GM12891 (cell line): Measurements from ENCODE around the gene PDLIM4.

ENCODE experiments used
- PAX5 ChIP-seq: IDR thresholded peaks from 2 replicates; pipeline ENCODE4 v1.6.1; 2011; ENCODE audit warnings: low read length, moderate library complexity, mild to moderate bottlenecking; ENCODE audit not compliant: insufficient read depth, severe bottlenecking
- POLR2A ChIP-seq: IDR thresholded peaks from 2 replicates; pipeline ENCODE4 v1.6.1; 2011; ENCODE audit warnings: low read depth, low read length, control low read depth
- POLR2AphosphoS5 ChIP-seq: IDR thresholded peaks from 2 replicates; pipeline ENCODE4 v1.6.1; 2011; ENCODE audit warnings: low read depth, low read length, control low read depth
- SPI1 ChIP-seq: IDR thresholded peaks from 2 replicates; pipeline ENCODE4 v1.6.1; 2011; ENCODE audit warnings: low read depth, low read length, control low read depth
- TAF1 ChIP-seq: IDR thresholded peaks from 2 replicates; pipeline ENCODE4 v1.6.1; 2011; ENCODE audit warnings: low read depth, low read length, control low read depth

DNA sequence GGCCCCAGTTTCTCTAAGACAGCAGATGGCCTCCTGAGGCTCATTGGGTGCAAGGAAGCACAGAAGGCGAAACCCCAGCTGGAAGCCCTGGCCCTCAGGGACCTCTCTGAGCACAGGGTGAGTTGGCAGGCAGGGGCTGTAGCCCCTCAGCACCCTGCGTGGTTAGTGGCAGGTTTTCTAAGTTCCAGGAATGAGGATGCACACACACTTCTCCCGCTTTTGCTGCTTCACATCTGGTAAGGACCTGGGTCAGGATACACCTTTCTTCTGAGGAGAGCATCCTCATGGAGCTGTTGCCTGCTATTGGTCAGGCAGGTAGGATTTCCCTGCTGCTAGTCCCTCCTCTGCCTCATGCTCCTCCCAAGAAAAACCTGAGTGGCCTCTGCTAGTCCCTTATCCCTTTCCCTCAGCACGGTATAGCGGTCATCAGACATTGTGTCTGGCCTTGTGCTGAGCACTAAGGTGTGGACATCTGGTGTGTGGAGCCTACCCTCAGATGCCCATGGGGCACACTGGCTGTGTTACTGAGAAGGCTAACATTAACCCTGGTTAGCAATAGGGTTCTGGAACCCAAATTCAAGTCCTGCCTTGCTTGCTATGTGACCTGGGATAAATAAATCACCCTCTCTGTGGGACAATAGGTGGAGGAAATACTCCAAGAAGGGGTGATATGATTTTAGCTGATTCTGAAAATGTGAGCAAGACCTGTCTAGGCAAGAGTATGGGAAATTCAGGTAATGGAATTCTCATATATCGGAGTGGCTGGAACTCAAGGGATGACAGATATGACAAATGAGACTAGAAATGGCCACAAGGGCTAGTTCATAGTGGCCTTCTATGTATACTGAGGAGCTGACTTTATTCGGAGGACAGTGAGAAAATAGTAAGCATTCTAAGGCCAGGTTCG, 38.3 kb downstream of the PDLIM4 start:
- TF ChIP-seq POLR2AphosphoS5 (no peak), POLR2A (no peak), TAF1 (no peak), SPI1 (no peak), PAX5 (no peak)
